Chondrocyte (in vitro differentiated cells): ENCODE data around the gene NR1I2. TPM values are rescaled to one million over a fixed set of nuclear protein-coding genes. Genes with fewer than 3 reads are reported as not detected.

ENCODE experiments used
- DNase-seq: peaks from one replicate; pipeline ENCODE4 v3.0.0; 2021; ENCODE audit warnings: mixed read lengths, low spot score
- H3K27ac Mint-ChIP-seq: one replicate; pipeline ENCODE4 v1.8.0; 2021; ENCODE audit warnings: mild to moderate bottlenecking, moderate library complexity, mixed read lengths; ENCODE audit not compliant: unreplicated experiment
- H3K27me3 Mint-ChIP-seq: 2 replicates; pipeline ENCODE4 v1.8.0; 2021; ENCODE audit warnings: low read depth, mixed read lengths
- H3K36me3 Mint-ChIP-seq: 2 replicates; pipeline ENCODE4 v1.8.0; 2021; ENCODE audit warnings: low read depth, mixed read lengths
- H3K4me1 Mint-ChIP-seq: 2 replicates; pipeline ENCODE4 v1.8.0; 2021; ENCODE audit warnings: low read depth, mild to moderate bottlenecking, mixed read lengths
- H3K4me3 Mint-ChIP-seq: one replicate; pipeline ENCODE4 v1.8.0; 2021; ENCODE audit warnings: mild to moderate bottlenecking, moderate library complexity, mixed read lengths; ENCODE audit not compliant: unreplicated experiment
- H3K9me3 Mint-ChIP-seq: 2 replicates; pipeline ENCODE4 v1.8.0; 2021; ENCODE audit warnings: low read depth, mixed read lengths
- total RNA-seq: library from RNA; stranded (reverse); gene quantifications from 3 replicates; pipeline ENCODE4 v1.2.1, GENCODE V29; 2021
- TF ChIP-seq, protein P1 (sequence below): fragments of 200-600 bp; sonication (generic); IDR thresholded peaks from 2 replicates; pipeline ENCODE4 v1.5.0; 2021; ENCODE audit warnings: antibody characterized with exemption, mild to moderate bottlenecking, moderate library complexity

The NR1I2 gene
- total RNA-seq, 1 donor from 2014 or later = not detected

DNA sequence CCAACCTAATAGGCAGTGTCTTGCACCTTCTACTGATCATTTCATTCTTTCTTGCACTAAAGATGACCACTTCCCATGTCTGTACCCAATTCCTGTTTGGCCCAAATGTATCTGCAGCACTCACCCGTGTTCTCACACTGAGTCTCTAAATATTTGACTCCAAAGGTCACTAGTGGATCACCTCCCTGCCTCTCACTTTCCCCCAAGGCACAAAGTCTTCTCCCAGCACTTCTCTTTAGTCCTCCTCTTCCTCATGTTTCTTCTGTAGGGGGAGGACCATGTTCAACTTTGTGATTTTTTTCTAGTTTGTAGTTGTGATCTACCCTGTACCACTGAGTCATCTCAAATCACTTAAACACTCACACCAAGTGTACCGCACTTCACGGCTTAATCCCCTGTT lies 13.9 kb downstream of the NR1I2 start:
- TF ChIP-seq, protein P1, sequence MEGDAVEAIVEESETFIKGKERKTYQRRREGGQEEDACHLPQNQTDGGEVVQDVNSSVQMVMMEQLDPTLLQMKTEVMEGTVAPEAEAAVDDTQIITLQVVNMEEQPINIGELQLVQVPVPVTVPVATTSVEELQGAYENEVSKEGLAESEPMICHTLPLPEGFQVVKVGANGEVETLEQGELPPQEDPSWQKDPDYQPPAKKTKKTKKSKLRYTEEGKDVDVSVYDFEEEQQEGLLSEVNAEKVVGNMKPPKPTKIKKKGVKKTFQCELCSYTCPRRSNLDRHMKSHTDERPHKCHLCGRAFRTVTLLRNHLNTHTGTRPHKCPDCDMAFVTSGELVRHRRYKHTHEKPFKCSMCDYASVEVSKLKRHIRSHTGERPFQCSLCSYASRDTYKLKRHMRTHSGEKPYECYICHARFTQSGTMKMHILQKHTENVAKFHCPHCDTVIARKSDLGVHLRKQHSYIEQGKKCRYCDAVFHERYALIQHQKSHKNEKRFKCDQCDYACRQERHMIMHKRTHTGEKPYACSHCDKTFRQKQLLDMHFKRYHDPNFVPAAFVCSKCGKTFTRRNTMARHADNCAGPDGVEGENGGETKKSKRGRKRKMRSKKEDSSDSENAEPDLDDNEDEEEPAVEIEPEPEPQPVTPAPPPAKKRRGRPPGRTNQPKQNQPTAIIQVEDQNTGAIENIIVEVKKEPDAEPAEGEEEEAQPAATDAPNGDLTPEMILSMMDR = no peak
- Mint-ChIP-seq H3K36me3 (peaks cover 3% of the 10 kb centered on the region), H3K4me1 (peaks cover 6% of the 10 kb centered on the region), H3K27me3 (no peaks in the 10 kb centered on the region), H3K9me3 (no peaks in the 10 kb centered on the region), H3K4me3 (no peak overlapping the region), H3K27ac (no peak overlapping the region)
- DNase-seq = no peak

DNA sequence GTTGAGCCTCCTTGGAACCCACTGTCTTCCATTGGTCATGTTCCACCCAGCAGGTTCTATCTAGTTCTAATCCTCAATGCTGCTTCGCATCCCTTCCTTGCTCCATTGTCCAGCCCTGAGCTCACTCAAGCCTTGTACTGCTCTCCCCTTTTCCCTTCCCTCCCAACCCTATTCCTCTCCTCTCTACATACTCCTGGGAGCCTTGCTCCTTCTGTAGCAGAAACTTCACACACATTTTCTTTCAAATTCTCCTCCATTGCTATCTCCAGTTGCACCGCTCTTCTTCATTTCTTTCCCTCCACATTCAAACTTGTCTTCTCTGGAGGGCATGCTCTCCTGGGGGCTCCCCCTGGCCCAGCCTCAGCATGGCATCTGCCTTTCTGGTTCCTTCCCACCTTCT lies 14.5 kb downstream of the NR1I2 start:
- Mint-ChIP-seq H3K27ac (no peak overlapping the region), H3K4me1 (peaks cover 6% of the 10 kb centered on the region), H3K4me3 (no peak overlapping the region), H3K9me3 (no peaks in the 10 kb centered on the region), H3K36me3 (peaks cover 3% of the 10 kb centered on the region), H3K27me3 (no peaks in the 10 kb centered on the region)
- TF ChIP-seq, protein P1 = no peak
- no peak for DNase-seq

DNA sequence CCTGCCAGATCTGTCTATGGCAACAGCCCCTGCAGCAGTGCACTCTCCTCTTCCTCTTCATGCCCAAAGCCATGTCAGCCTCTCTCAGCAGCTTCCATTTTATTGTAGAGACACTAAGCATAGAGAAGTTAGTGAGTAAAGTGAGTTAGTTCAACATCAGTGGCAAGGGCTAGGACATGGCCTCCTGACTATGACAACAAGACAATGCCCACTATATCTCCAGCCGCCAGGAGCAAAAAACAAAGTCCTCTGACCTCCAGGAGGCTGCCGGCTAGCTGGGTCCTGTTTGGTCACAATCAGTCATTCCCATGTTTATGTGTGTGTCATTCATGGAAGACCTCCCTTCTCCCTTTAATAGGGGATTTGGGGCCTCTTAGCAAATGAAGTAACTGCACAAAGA lies 14.9 kb downstream of the NR1I2 start:
- H3K36me3 Mint-ChIP-seq = peaks cover 3% of the 10 kb centered on the region
- no peak overlapping the region for H3K4me3 Mint-ChIP-seq
- peaks cover 6% of the 10 kb centered on the region for H3K4me1 Mint-ChIP-seq
- H3K27ac Mint-ChIP-seq = no peak overlapping the region
- TF ChIP-seq, protein P1 = no peak
- no peaks in the 10 kb centered on the region for H3K9me3 Mint-ChIP-seq
- H3K27me3 Mint-ChIP-seq = no peaks in the 10 kb centered on the region
- no peak for DNase-seq

DNA sequence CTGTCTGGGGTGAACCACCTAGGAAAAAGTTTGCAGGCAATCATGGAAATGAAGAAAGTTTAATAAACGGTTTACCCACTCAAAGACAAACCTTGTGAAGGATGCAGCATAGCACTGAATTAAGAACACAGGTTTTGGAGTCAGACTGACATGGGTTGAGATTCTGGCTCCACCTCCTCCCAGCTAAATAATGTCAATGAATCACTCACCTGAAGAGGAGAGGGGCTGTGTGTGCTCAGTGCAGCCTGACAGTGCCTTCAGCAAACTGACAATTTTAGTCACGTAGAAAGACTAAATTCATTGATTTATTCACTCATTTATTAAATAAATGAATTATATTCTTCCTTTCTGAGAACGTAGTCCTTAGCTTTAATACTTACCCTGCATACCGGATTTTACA lies 18.9 kb downstream of the NR1I2 start:
- no peaks in the 10 kb centered on the region for H3K4me1 Mint-ChIP-seq
- H3K27me3 Mint-ChIP-seq = no peaks in the 10 kb centered on the region
- TF ChIP-seq, protein P1 = no peak
- H3K4me3 Mint-ChIP-seq = no peak overlapping the region
- DNase-seq = no peak
- no peaks in the 10 kb centered on the region for H3K9me3 Mint-ChIP-seq
- no peak overlapping the region for H3K27ac Mint-ChIP-seq
- peaks cover 3% of the 10 kb centered on the region for H3K36me3 Mint-ChIP-seq

DNA sequence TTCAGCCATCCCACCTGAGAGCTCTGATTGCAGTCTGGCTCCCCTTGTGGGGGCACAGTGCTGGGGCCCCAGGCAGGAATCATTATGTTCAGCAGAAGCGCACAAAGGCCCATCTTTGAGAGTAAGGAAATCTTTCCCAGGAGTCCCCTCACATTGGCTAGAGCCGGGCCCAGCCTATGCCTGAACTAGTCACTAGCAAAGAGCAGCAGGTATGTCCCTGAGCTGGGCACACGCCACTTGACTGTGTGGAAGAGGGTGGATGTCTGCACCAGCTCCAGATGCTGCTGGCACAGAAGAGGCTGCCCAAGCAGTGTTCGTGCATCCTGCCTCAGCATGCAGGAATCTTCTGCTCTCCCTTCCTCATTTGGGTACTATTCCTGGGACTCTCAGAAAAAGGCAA lies 26.3 kb downstream of the NR1I2 start:
- Mint-ChIP-seq H3K27me3 (no peaks in the 10 kb centered on the region), H3K27ac (no peak overlapping the region), H3K4me1 (no peaks in the 10 kb centered on the region), H3K36me3 (no peaks in the 10 kb centered on the region), H3K4me3 (no peak overlapping the region), H3K9me3 (no peaks in the 10 kb centered on the region)
- TF ChIP-seq, protein P1 = no peak
- DNase-seq = no peak
